ENCODE results near the gene CEP76. TPM values are rescaled to one million over a fixed set of nuclear protein-coding genes. Genes with fewer than 3 reads are reported as not detected.

CEP76 gene
- total RNA-seq, 1 donor from 2014 or later = 3.7 TPM

DNA sequence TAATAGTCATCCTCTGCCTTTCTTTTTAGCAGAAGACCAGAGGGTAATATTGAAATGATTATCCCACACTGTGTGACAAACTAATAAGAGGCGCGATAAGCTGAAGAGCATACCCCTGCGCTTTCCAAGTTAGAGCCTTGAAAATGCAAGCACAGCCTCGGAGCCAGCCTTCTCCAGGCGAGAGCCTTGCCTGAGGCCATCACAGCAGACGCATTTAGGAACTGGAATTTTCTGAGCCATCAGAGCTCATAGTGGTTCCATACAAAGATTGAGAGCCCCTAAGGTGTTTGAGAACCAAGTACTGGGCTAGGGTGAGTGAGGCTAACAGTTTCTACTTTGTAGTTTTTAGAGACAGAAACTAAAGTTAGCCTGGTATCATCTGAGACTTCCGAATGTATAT, 20.2 kb upstream of the CEP76 start:
- intact Hi-C loops (cut with micrococcal nuclease) = no loop called here
- ATAC-seq = no peak
- DNase-seq = no peak

DNA sequence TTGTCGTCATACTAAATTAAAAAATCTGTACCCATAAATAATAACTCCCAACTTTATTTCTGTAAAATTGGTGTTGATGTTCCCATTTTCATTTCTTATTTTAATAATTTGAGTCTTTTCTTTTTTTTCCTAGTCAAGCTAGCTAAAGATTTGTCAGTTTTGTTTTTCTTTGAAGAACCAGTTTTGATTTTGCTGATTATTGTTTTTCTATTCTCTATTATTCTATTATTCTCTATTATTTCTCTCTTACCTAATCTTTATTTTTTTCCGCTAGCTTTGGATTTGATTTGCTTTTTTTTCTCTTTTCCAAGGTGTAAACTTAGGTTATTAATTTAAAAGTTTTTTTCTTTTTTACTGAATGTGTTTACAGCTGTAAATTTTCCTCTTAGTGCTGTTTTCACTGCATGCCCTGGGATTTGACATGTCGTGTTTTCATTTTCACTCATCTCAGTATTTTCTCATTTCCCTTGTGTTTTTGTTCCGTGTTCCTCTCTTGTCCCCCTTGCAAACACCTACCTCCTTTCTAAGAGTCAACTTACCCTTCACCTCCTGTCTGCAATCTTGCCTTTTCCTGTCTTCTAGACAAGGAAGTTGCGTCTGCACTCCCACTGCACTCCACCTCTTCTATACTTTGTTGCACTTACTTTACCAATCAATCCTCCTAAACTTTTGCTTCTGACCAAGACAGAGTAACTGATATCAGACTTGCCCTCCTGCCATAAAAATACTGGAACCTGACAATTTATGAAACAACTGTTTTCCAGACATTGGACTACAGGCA, 19.2 kb upstream of the CEP76 start:
- ATAC-seq = no peak
- intact Hi-C loops (cut with micrococcal nuclease) = no loop called here

DNA sequence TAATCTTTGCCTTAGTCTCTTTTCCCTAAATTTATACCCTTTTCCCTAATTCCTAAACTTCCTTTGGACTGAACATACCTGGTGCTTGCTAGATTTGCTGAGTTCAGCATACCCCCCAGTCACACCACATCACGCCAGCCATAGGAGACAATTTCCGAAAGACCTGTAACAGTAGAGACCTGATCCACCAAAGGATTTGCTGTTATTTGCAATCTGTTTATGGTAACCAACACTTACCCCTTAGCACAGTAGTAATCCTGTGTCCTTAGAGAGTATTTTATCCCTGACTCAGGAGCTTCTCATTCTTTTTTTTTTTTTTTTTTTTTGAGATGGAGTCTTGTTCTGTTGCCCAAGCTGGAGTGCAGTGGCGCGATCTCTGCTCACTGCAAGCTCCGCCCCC, 8.9 kb upstream of the CEP76 start:
- DNase-seq (no peak), ATAC-seq (no peak)
- intact Hi-C loops (cut with micrococcal nuclease) = no loop called here

More for the DNA sequence above, 19.2 kb upstream of the CEP76 start:
- no peak for DNase-seq

DNA sequence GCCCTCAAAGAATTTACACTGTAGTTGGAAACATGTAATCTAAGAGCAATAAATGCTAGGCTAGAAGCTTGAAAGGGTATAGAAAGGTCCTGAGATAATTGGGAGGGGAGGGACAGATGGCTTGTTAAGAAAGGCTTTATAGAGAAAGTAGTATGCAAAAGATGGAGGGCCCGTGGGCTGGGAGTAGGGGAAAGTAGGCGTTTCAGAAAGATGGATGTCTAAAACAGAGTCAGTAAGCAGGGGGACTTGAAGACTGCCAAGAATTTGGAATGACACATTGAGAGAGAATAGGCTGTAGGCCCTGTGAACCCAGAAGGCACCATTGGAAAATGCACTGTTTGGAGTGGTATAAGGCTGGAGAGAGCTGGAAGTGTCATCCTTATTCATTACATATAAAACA, 1.1 kb upstream of the CEP76 start:
- ATAC-seq = no peak
- DNase-seq = no peak
- intact Hi-C loops (cut with micrococcal nuclease) = no loop called here

DNA sequence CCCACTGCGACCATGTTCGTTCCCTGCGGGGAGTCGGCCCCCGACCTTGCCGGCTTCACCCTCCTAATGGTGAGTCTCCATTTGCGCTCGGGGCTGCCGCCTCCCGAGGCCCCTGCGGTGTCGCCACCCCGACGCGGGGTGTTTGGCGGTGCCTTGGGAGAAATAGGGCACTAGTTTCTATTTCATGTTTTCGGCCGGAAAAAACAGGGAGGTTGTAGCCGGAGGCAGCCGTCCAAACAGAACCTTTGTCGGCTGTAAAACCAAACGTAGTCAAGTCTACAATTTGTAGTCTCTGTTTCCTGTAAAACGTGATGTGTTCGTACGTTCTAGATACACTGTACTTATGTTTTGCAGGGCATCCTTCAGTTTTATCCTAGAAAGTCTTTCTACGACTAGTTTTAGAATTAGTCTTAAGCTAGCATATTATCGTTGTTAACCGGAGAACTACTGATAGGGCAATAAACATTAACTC, 609 bp upstream of the CEP76 start:
- ATAC-seq = peak; percentile 64

DNA sequence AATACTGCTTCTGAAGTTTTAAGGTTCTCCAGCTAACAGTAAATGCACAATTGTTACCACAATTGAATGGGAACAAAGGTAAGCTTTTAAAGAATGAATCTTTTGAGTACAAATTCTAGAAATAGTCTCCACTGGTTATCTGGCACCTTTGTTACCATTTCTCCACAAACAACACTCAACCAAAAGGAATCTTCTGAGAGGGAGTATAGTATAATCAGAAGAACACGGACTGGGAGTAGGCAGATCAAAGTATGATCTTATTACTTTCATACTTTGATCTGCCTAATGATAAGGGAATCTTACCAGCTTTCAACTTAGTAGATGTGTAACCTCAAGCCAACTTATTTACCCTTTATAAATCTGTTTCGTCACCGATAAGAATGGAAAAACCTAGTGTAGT, 1.4 kb downstream of the CEP76 start:
- intact Hi-C loops (cut with micrococcal nuclease) = no loop called here
- ATAC-seq (no peak), DNase-seq (no peak)

More for the DNA sequence above, 609 bp upstream of the CEP76 start:
- intact Hi-C loops (cut with micrococcal nuclease) = no loop called here
- no peak for DNase-seq

DNA sequence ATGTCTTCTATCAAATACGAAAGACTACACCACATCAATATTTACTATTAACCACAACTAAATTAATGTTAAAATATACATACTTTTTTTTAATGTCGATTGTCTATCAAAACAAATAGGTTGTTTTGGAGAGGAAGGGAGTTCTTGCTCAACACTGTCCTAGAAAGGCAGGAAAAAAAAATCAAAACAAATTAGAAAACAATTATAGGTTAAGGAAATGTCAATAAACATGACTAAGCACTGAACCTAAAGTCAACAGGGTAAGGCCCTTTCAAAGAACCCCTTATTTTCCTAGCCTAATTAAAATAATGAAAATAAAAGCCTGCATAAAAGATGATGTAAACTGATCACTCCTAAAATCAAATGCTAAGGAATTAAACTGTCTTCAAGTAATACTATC, 2.8 kb downstream of the CEP76 start:
- no peak for ATAC-seq
- intact Hi-C loops (cut with micrococcal nuclease) = no loop called here
- no peak for DNase-seq

DNA sequence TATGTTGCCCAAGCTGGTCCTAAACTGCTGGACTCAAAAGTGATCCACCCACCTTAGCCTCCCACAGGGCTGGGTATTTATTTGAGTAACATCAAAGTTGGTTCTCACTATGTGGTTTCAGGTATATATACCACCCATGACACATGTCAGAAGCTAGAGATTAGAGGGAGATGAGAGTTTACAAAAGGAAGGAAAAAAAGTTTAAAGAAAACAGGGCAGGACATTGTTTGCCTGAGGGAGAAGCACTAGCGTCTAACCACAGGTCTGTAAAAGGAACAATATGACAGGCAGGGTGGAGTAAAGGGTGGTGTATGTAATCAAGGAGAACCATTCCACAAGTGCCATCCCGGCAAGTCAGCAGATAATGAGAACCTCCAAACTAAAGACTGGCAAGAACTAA, 8.5 kb downstream of the CEP76 start:
- no peak for ATAC-seq
- intact Hi-C loops (cut with micrococcal nuclease) = no loop called here
- no peak for DNase-seq

DNA sequence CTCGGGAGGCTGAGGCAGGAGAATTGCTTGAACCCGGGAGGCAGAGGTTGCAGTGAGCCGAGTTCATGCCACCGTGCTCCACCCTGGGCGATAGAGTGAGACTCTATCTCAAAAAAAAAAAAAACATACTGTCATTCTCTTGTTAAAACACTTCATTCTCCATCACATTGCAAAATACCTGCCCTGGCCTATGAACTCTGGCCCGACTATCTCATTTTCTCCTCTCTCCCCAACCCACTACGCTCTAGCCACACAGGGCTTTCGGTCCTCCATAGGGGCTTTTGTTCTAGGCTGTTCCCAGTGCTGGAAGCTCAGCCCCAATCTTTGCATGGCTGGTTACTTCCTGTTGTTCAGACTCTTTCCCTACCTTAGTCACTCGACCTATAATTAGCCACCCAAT, 10.3 kb downstream of the CEP76 start:
- no peak for ATAC-seq
- no peak for DNase-seq
- intact Hi-C loops (cut with micrococcal nuclease) = no loop called here

DNA sequence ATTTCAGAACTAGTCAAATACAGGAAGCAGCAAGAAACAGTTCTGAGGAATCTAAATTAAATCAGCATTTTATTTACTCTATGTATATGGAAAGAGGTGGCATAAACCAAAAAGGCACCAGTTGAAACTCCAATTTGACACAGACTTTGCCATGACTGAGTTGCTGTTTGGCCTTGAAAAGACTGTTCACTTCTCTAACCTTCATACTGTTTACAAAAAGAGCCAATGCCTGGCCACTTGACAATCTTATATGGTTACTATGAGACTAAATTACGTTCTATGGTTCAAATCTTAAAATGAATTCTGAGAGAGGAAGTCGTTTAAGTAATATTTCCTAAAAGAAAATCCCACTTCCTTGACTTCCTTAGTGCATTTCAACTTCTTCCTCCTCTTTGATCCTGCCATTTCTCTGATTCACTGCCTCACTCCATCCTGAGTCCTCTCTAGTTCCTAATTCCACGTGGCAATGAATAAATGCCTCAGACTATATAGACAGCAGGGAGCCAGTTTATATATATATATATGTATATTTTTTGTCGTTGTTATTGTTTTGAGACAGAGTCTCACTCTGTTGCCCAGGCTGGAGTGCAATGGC, 13.2 kb downstream of the CEP76 start:
- ATAC-seq (no peak), DNase-seq (no peak)

DNA sequence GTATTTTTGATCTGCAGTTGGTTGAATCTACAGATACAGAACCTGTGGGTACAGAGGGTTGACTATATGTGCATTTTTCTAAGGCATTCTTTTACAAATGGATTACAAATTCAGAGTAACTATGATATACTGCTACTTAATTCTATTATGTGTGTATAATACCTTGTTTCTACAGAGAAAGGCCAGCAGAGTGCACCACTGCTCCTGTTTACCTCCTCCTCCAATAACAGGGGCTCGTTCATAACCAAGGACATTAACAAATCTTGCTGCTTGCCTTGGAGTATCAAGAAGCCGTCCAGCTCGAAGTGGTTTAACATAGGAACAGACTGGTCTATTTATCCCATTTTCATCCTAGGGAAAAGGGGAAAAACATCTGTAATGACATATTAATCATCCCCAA, 16.4 kb downstream of the CEP76 start:
- DNase-seq (no peak), ATAC-seq (no peak)
- intact Hi-C loops (cut with micrococcal nuclease) = no loop called here

More for the DNA sequence above, 13.2 kb downstream of the CEP76 start:
- intact Hi-C loops (cut with micrococcal nuclease) = no loop called here

DNA sequence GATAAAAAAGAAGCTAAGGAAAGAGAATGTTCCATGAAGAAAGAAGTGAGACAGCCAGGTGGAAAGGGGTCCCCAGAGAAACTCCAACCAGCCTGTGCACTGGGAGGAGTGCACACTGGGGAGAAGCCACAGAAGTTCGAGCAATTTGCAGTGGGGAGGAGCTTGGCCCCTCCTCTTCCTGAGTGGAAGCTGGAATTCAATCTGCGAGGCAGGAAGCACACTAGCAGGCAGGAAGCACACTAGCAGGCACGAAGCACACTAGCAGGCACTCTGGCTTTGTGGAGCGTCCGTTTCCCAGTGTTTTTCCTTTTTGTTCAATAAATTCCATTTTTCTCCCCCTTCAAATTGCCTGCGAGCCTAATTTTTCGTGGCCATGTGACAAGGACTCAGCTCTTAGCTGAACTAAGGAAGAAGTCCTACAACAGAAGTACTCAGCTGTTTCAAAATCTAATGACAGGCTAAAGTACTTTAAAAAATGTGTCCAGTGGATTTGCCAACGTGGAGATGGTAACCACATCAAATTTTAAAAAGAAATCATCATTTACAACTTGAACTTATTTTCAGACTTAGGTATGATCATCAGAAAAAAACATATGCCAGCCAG, 23.2 kb downstream of the CEP76 start:
- intact Hi-C loops (cut with micrococcal nuclease) = no loop called here
- DNase-seq = peak; percentile 67
- peak; percentile 98 for ATAC-seq

DNA sequence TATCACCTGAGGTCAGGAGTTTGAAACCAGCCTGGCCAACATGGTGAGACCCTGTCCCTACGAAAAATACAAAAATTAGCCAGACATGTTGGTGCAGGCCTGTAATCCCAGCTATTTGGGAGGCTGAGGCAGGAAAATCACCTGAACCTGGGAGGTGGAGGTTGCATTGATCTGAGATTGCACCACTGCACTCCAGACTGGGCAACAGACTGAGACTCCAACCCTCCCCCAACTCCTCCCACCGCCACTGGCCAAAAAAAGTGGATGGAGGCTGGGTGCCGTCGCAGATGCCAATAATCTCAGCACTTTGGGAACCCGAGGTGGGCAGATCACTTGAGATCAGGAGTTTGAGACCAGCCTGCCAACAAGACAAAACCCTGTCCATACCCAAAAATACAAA, 34.5 kb downstream of the CEP76 start:
- intact Hi-C loops (cut with micrococcal nuclease) = no loop called here
- ATAC-seq (no peak), DNase-seq (no peak)

DNA sequence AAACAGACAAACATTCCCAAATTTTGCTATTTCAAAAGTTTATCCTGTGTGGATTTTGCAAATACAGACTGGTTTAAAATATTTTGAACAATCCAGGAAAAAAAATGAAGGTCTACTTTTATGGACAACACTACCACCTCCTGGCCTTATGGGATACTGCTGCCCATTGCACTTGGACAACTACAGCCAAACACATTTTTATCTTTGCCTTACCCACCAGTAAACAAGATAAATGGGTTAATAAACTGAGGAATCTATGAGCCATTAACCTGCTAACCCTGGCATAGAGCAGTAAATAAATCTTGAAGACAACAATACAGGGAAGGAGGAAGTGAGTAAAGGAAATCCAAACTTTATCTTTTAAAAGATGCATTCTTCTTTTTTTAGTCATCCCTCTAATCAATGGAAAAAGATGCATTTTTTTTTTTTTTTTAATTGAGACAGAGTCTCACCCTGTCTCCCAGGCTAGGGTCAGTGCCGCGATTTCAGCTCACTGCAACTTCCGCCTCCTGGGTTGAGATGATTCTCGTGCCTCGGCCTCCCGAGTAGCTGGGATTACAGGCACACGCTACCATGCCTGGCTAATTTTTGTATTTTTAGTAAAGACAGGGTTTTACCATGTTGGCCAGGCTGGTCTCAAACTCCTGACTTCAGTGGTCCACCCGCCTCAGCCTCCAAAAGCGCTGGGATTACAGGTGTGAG, 42.5 kb downstream of the CEP76 start:
- DNase-seq (no peak), ATAC-seq (no peak)
- intact Hi-C loops (cut with micrococcal nuclease) = loop anchor here (5.0 to 10.0 kb wide), 2 partner anchors 125 to 268 kb away; no protein-coding TSS in a partner anchor

DNA sequence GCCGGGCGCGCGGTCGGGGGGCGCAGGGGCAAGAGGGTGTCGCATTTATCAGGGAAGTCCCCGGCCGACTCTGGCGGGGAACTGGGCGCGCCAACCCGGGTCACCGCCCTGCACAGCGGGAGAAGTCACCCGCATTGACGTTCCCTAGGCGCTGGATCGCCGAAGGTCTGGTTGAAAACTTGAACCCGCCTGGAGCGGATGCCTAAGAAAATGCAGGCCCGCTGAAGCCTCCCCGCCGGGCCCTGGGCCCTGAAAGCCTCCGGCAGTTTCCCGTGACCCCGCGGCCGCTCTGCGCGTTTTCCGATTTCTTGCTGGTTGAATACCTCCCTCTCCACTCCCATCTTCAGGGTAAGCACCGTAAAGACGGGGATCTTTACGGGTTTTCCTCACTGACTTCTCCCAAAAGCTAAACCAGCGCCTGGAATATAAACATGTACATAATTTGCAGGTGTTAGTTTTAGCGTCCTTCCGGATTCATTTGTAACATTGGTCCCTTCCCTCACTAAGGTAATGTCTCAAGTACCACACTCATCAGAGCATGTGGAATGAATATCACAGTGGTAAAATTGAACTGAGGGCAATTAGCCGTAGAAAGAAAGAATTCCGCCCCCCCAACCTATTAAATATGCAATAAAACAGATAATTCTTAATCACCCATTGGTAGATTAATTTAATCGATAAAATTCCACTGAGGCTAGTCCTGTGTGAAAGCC, 43.9 kb downstream of the CEP76 start:
- no peak for DNase-seq
- intact Hi-C loops (cut with micrococcal nuclease) = loop anchor here (10.0 kb wide), 1 partner anchor 124 kb away; no protein-coding TSS in a partner anchor

DNA sequence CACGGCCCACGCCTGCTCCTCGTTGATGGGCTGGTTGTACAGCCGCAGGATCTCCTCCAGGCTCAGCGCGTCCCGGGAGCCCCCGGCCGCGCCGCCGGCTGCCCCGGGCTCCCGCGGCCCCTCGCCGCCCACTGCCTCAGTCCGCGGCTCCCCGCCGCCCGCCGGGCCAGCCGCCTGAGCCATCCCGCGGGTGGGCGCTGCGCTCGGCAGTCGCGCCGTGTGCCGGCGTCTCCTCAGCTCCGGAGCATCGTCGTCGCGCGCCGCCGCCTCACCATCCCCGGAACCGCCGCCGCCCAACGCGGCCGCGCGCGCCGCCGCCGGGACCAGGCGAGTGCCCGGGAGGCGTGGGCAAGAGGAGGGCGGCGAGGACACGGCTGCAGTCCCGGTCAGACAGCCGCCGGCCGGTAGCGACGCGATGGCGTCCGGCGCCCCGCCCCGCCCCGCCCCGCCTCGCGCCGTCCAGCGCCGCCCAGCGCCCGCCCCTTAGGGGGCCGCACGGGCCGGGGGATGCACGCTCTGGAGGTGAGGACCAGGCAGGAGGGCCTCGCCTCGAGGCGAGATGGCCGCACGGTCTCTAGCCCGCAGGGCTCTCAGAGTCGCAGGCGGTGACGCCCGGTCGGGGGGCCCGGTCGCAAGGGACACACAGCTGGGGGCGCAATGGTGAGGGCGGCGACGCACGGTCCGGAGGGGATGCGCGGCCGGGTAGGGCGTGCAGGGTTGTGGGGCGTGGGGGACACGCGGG, 44.7 kb downstream of the CEP76 start, which contains the start of gene SPIRE1:
Gene SPIRE1, minus strand, starts transcription at position 424 of the 742 bp plus-strand sequence. Its CDS starts 241 bp downstream, at position 183.
- intact Hi-C loops (cut with micrococcal nuclease) = loop anchor here (10.0 kb wide), 1 partner anchor 123 kb away; no protein-coding TSS in a partner anchor
- DNase-seq (peak; percentile 89), ATAC-seq (peak; percentile 91)

More for the DNA sequence above, 43.9 kb downstream of the CEP76 start:
- peak; percentile 47 for ATAC-seq

DNA sequence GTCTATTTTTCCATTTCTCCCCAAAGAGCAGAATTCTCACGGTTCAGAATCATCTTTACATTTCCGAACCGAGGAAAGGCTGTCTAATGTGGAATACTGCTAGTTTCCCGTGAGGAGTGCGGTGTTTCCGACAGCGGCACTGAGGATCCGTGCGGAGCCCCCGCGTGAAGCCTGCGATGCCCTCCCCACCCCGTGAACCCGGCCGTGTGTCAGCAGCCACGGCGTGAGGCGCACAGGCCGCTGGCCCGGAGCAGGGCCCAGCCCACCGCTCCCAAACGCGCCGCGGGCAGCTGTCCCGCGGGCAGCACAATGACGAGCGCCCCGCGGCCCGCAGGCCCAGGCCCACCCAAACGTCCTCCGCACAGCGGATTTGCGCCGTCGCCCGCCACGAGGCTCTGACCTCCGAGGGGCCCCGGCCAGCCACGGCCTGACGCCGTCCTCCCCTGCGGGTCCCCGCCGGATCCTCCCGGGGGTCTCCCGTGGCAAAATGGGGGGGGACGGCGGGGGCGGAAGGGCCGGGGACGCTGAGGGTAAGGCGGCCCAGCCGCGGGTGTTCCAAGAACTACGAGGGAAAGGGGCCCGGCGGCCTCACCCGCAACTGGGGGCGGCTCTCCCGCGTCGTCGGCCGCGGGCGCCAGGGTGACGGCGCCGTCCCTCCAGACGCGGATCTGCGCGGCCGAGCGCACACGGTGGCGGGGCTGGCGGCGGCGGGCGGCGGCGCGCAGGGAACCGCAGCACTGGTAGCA, 45.4 kb downstream of the CEP76 start:
- intact Hi-C loops (cut with micrococcal nuclease) = loop anchor here (10.0 kb wide), 1 partner anchor 122 kb away; no protein-coding TSS in a partner anchor
- DNase-seq (peak; percentile 77), ATAC-seq (peak; percentile 76)

Measured in left ventricle myocardium superior (tissue), 1 donor.